ENCODE results near the gene GFRA1. TPM values are rescaled to one million over a fixed set of nuclear protein-coding genes. Genes with fewer than 3 reads are reported as not detected.

Gene GFRA1
- total and polyA plus RNA-seq, 8 donors = 1.9 to 3.5 (median 2.8) TPM

GRCh38 chr10:116195583-116195982 lies 77.4 kb downstream of the GFRA1 start:
- Histone ChIP-seq H3K27ac (no peak overlapping the region), H3K9me3 (peaks cover 0 to 10% of the 10 kb centered on the region in 2 donors), H3K4me3 (no peak overlapping the region), H3K4me1 (no peaks in the 10 kb centered on the region), H3K27me3 (no peaks in the 10 kb centered on the region), H3K36me3 (no peaks in the 10 kb centered on the region)
- no peak for ATAC-seq
- no peak for DNase-seq
- intact Hi-C loops (cut with DNase I) = no loop called here
- no peak for TF ChIP-seq CTCF (IDR thresholded peaks at IDR 0.05)

DNA sequence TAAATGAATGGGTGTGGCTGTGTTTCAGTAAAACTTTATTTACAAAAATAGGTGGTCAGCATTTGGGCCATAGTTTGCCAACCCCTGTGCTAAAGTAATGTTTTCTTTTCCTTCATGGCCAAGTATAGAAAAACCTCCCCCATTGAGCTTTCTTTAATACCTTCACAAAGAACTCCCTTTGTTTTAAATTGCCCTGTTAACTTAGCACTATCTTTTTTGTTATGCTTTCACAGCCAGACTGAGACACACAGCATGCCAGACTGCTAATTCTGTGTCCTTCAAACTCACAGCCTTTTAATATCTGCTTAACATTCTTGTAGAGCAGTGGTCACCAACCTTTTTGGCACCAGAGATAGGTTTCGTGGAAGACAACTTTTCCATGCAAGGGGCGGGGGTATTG lies 78.0 kb downstream of the GFRA1 start:
- Histone ChIP-seq H3K27ac (no peak overlapping the region), H3K9me3 (peaks cover 0 to 10% of the 10 kb centered on the region in 2 donors), H3K27me3 (no peaks in the 10 kb centered on the region), H3K4me3 (no peak overlapping the region), H3K4me1 (no peaks in the 10 kb centered on the region), H3K36me3 (no peaks in the 10 kb centered on the region)
- intact Hi-C loops (cut with DNase I) = no loop called here
- DNase-seq (no peak), ATAC-seq (no peak)
- TF ChIP-seq CTCF (IDR thresholded peaks at IDR 0.05) = no peak

GRCh38 chr10:116194061-116194460 lies 78.9 kb downstream of the GFRA1 start:
- DNase-seq (no peak), ATAC-seq (no peak)
- H3K4me1 ChIP-seq = no peaks in the 10 kb centered on the region
- no peak overlapping the region for H3K4me3 ChIP-seq
- intact Hi-C loops (cut with DNase I) = no loop called here
- TF ChIP-seq CTCF (IDR thresholded peaks at IDR 0.05) = no peak
- no peaks in the 10 kb centered on the region for H3K36me3 ChIP-seq
- no peak overlapping the region for H3K27ac ChIP-seq
- H3K9me3 ChIP-seq = peaks cover 0 to 10% of the 10 kb centered on the region in 2 donors
- no peaks in the 10 kb centered on the region for H3K27me3 ChIP-seq

- Histone ChIP-seq H3K4me1 (no peaks in the 10 kb centered on the region), H3K36me3 (no peaks in the 10 kb centered on the region), H3K27me3 (no peaks in the 10 kb centered on the region), H3K27ac (no peak overlapping the region), H3K4me3 (no peak overlapping the region), H3K9me3 (peaks cover 0 to 10% of the 10 kb centered on the region in 2 donors)
- no peak for ATAC-seq
- intact Hi-C loops (cut with DNase I) = no loop called here
- TF ChIP-seq CTCF (IDR thresholded peaks at IDR 0.05) = no peak
- DNase-seq = no peak
These were observed 82.1 kb downstream of the GFRA1 start for GRCh38 chr10:116190883-116191282.

GRCh38 chr10:116186273-116186672 lies 86.7 kb downstream of the GFRA1 start:
- Histone ChIP-seq H3K27ac (no peak overlapping the region), H3K4me1 (no peaks in the 10 kb centered on the region), H3K27me3 (no peaks in the 10 kb centered on the region), H3K4me3 (no peak overlapping the region), H3K36me3 (no peaks in the 10 kb centered on the region), H3K9me3 (no peaks in the 10 kb centered on the region)
- DNase-seq (no peak), ATAC-seq (no peak)
- no peak for TF ChIP-seq CTCF (IDR thresholded peaks at IDR 0.05)
- intact Hi-C loops (cut with DNase I) = no loop called here

Measured in left lung (tissue), 10 donors.